ENCODE data around the gene KRTDAP. TPM values are rescaled to one million over a fixed set of nuclear protein-coding genes. Genes with fewer than 3 reads are reported as not detected.

The KRTDAP gene
- total and polyA plus RNA-seq, 2 donors from 2014 or later: not detected

GRCh38 chr19:35534803-35535480, 44.7 kb upstream of the KRTDAP start:
- no peak for FAIRE-seq
- intact Hi-C loops (cut with DNase I): no loop called here
- Histone ChIP-seq H3K9ac (ENCODE audit: low read length in 3 of 3) (no peak overlapping the region), H3K4me3 (ENCODE audit: low read length in 3 of 3) (no peak overlapping the region), H3K27ac (ENCODE audit: low read depth in 2 of 2, low read length in 2 of 2) (no peak overlapping the region), H3K9me3 (ENCODE audit: control insufficient read depth in 2 of 3, insufficient read depth in 1 of 3, low read length in 3 of 3) (no peaks in the 10 kb centered on the region), H3K27me3 (ENCODE audit: control insufficient read depth, insufficient read depth, low read length) (no peaks in the 10 kb centered on the region), H3K4me1 (ENCODE audit: control insufficient read depth in 2 of 3, insufficient read depth in 2 of 3, low read depth in 1 of 3, low read length in 3 of 3) (no peaks in the 10 kb centered on the region), H3K36me3 (ENCODE audit: control insufficient read depth in 2 of 3, insufficient read depth in 3 of 3, low read length in 3 of 3) (no peaks in the 10 kb centered on the region)
- DNase-seq: no peak
- TF ChIP-seq CTCF (IDR thresholded peaks at IDR 0.05; ENCODE audit: borderline replicate concordance, extremely low read depth, insufficient read depth): no peak

GRCh38 chr19:35533822-35534392, 43.6 kb upstream of the KRTDAP start:
- DNase-seq (peak; percentile 65 to 80 (median 75)), FAIRE-seq (no peak)
- Histone ChIP-seq H3K4me1 (ENCODE audit: control insufficient read depth in 2 of 3, insufficient read depth in 2 of 3, low read depth in 1 of 3, low read length in 3 of 3) (no peaks in the 10 kb centered on the region), H3K27me3 (ENCODE audit: control insufficient read depth, insufficient read depth, low read length) (no peaks in the 10 kb centered on the region), H3K9me3 (ENCODE audit: control insufficient read depth in 2 of 3, insufficient read depth in 1 of 3, low read length in 3 of 3) (no peaks in the 10 kb centered on the region), H3K36me3 (ENCODE audit: control insufficient read depth in 2 of 3, insufficient read depth in 3 of 3, low read length in 3 of 3) (no peaks in the 10 kb centered on the region), H3K4me3 (ENCODE audit: low read length in 3 of 3) (no peak overlapping the region), H3K27ac (ENCODE audit: low read depth in 2 of 2, low read length in 2 of 2) (no peak overlapping the region), H3K9ac (ENCODE audit: low read length in 3 of 3) (no peak overlapping the region)
- intact Hi-C loops (cut with DNase I): no loop called here
- TF ChIP-seq CTCF (IDR thresholded peaks at IDR 0.05; ENCODE audit: borderline replicate concordance, extremely low read depth, insufficient read depth): no peak

- H3K36me3 ChIP-seq (ENCODE audit: control insufficient read depth in 2 of 3, insufficient read depth in 3 of 3, low read length in 3 of 3): no peaks in the 10 kb centered on the region
- no peaks in the 10 kb centered on the region for H3K9me3 ChIP-seq (ENCODE audit: control insufficient read depth in 2 of 3, insufficient read depth in 1 of 3, low read length in 3 of 3)
- H3K4me3 ChIP-seq (ENCODE audit: low read length in 3 of 3): no peak within 1 kb of the TSS
- no peaks in the 10 kb centered on the region for H3K4me1 ChIP-seq (ENCODE audit: control insufficient read depth in 2 of 3, insufficient read depth in 2 of 3, low read depth in 1 of 3, low read length in 3 of 3)
- FAIRE-seq (no peak), DNase-seq (peak in 2 of 5 donors; percentile 58 to 66)
- intact Hi-C loops (cut with DNase I): no loop called here
- TF ChIP-seq CTCF (IDR thresholded peaks at IDR 0.05; ENCODE audit: borderline replicate concordance, extremely low read depth, insufficient read depth): no peak
- H3K27ac ChIP-seq (ENCODE audit: low read depth in 2 of 2, low read length in 2 of 2): no peak within 1 kb of the TSS
- H3K9ac ChIP-seq (ENCODE audit: low read length in 3 of 3): no peak within 1 kb of the TSS
- no peaks in the 10 kb centered on the region for H3K27me3 ChIP-seq (ENCODE audit: control insufficient read depth, insufficient read depth, low read length)
These were observed 43.0 kb upstream of the KRTDAP start, which contains the start of gene GAPDHS for GRCh38 chr19:35533201-35533821. TSS of gene GAPDHS (plus strand) at chr19:35533456. CDS start at chr19:35533528, 72 bp downstream.
